Hematopoietic multipotent progenitor cell treated with erythropoietin and hydrocortisone succinate and interleukin-3 and kit ligand, for 6 days (in vitro differentiated cells): ENCODE measurements around the gene ITGB2.
A peak's percentile ranks its signal among the peaks of the same experiment; 100 is the strongest.
"Not testable (repeated sequence)": the region's sequence is repeated elsewhere in the genome, so short reads cannot be mapped to it uniquely, and the experiment has no call there.

Experiments
- DNase-seq: peaks from one replicate; pipeline ENCODE4 v3.0.0-alpha.2; 2015

The ITGB2 gene

GRCh38 chr21:44880405-44881197 is 40.1 kb downstream of the ITGB2 start:
- DNase-seq, result peak; percentile 82

- not testable (repeated sequence) for DNase-seq
These were observed 41.5 kb downstream of the ITGB2 start for GRCh38 chr21:44879238-44879637.

- DNase-seq, result peak; percentile 75
These were observed 42.4 kb downstream of the ITGB2 start for GRCh38 chr21:44878053-44878982.

GRCh38 chr21:44876849-44877575 is 43.7 kb downstream of the ITGB2 start:
- no peak for DNase-seq

- DNase-seq, result peak; percentile 83
These were observed 45.4 kb downstream of the ITGB2 start for GRCh38 chr21:44875316-44875700.

GRCh38 chr21:44874497-44875315 is 46.0 kb downstream of the ITGB2 start:
- DNase-seq, result peak; percentile 56

GRCh38 chr21:44874240-44874496 is 46.5 kb downstream of the ITGB2 start:
- no peak for DNase-seq

- peak; percentile 98 for DNase-seq
These were observed 47.1 kb downstream of the ITGB2 start, which contains the start of gene PTTG1IP for GRCh38 chr21:44873356-44874239. Gene PTTG1IP, minus strand, starts transcription at chr21:44873690. Its CDS starts 74 bp downstream, at chr21:44873616.

- DNase-seq, result peak; percentile 50
These were observed 47.9 kb downstream of the ITGB2 start for GRCh38 chr21:44872649-44873355.

GRCh38 chr21:44872323-44872648 is 48.4 kb downstream of the ITGB2 start:
- DNase-seq, result no peak

GRCh38 chr21:44871576-44872269 is 49.0 kb downstream of the ITGB2 start:
- peak; percentile 63 for DNase-seq

GRCh38 chr21:44870748-44871495 is 49.8 kb downstream of the ITGB2 start:
- peak; percentile 60 for DNase-seq

GRCh38 chr21:44869781-44870747 is 50.6 kb downstream of the ITGB2 start:
- DNase-seq, result peak; percentile 74

GRCh38 chr21:44868707-44869106 is 52.0 kb downstream of the ITGB2 start:
- no peak for DNase-seq

GRCh38 chr21:44867999-44868700 is 52.5 kb downstream of the ITGB2 start:
- no peak for DNase-seq

- DNase-seq, result no peak
These were observed 53.2 kb downstream of the ITGB2 start for GRCh38 chr21:44867464-44867863.

GRCh38 chr21:44866780-44867179 is 53.9 kb downstream of the ITGB2 start:
- DNase-seq, result peak; percentile 33
